ENCODE results near the gene GRID2IP.

GRID2IP gene

GRCh38 chr7:6495597-6496262 lies 55.5 kb downstream of the GRID2IP start:
- no peak overlapping the region for H3K4me3 Mint-ChIP-seq
- H3K36me3 Mint-ChIP-seq (ENCODE audit: low read depth), result no peaks in the 10 kb centered on the region
- no peak overlapping the region for H3K27ac Mint-ChIP-seq
- no peaks in the 10 kb centered on the region for H3K4me1 Mint-ChIP-seq
- ATAC-seq (no peak), DNase-seq (no peak)
- H3K27me3 Mint-ChIP-seq, result peaks cover 2% of the 10 kb centered on the region
- H3K9me3 Mint-ChIP-seq, result no peaks in the 10 kb centered on the region

DNA sequence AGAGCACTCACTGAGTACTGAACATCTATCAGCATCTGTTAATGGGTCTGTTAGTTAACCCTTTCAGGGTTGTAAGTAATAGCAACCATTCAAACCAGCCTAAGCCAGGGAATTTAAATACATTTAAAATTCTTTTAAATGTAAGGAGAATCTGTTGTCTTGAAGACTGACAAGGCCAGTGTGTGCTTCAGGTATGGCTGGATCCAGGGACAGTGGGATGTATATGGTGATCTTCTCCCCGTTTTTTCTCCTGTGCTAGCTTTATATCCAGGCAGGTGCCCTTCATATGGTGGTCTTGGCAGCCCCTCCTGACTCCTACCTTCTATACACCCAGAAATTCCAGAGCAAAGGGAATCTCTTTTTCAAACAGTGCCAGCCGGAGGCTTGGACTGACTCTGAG lies 56.9 kb downstream of the GRID2IP start:
- no peaks in the 10 kb centered on the region for H3K4me1 Mint-ChIP-seq
- no peaks in the 10 kb centered on the region for H3K9me3 Mint-ChIP-seq
- H3K27ac Mint-ChIP-seq, result no peak overlapping the region
- ATAC-seq (no peak), DNase-seq (no peak)
- peaks cover 2% of the 10 kb centered on the region for H3K27me3 Mint-ChIP-seq
- no peak overlapping the region for H3K4me3 Mint-ChIP-seq
- no peaks in the 10 kb centered on the region for H3K36me3 Mint-ChIP-seq (ENCODE audit: low read depth)

GRCh38 chr7:6491194-6491593 lies 60.1 kb downstream of the GRID2IP start:
- Mint-ChIP-seq H3K9me3 (no peaks in the 10 kb centered on the region), H3K36me3 (ENCODE audit: low read depth) (no peaks in the 10 kb centered on the region), H3K27ac (no peak overlapping the region), H3K4me1 (no peaks in the 10 kb centered on the region), H3K4me3 (no peak overlapping the region), H3K27me3 (peaks cover 2% of the 10 kb centered on the region)
- ATAC-seq (no peak), DNase-seq (no peak)

DNA sequence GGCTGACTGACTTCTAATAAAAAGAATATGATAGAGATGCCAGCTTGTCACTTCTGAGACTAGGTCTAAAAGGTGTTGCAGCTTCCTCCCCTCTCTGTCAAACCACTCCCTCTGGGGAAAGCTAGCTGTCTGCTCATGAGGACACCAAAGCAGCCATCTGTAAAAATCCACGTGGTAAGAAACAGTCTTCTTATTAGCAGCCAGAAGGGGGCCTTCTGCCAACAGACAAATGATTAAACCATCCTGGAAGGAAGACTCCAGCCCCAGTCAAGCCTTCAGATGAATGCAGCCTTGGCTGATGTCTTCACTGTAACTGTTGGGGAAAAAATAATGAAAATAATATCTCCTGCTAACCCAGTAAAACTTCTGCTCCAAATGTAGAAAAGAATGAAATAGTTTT lies 61.6 kb downstream of the GRID2IP start:
- DNase-seq (no peak), ATAC-seq (no peak)
- Mint-ChIP-seq H3K4me3 (no peak overlapping the region), H3K9me3 (no peaks in the 10 kb centered on the region), H3K27ac (no peak overlapping the region), H3K4me1 (peaks cover under 1% of the 10 kb centered on the region), H3K36me3 (ENCODE audit: low read depth) (no peaks in the 10 kb centered on the region), H3K27me3 (peaks cover 2% of the 10 kb centered on the region)

GRCh38 chr7:6487184-6487545 lies 64.1 kb downstream of the GRID2IP start:
- Mint-ChIP-seq H3K9me3 (no peaks in the 10 kb centered on the region), H3K4me3 (no peak overlapping the region), H3K27me3 (no peaks in the 10 kb centered on the region), H3K36me3 (ENCODE audit: low read depth) (peaks cover 9% of the 10 kb centered on the region), H3K27ac (no peak overlapping the region), H3K4me1 (peaks cover 13% of the 10 kb centered on the region)
- DNase-seq (no peak), ATAC-seq (no peak)

- H3K9me3 Mint-ChIP-seq, result no peaks in the 10 kb centered on the region
- H3K36me3 Mint-ChIP-seq (ENCODE audit: low read depth), result peaks cover 11% of the 10 kb centered on the region
- no peak overlapping the region for H3K27ac Mint-ChIP-seq
Observed at GRCh38 chr7:6486438-6487183, 64.7 kb downstream of the GRID2IP start.

GRCh38 chr7:6482743-6483119 lies 68.5 kb downstream of the GRID2IP start:
- DNase-seq (no peak), ATAC-seq (peak; percentile 3)
- Mint-ChIP-seq H3K4me3 (peak overlapping the region; percentile 93), H3K36me3 (ENCODE audit: low read depth) (peaks cover 30% of the 10 kb centered on the region), H3K4me1 (peaks cover 51% of the 10 kb centered on the region), H3K27ac (peak overlapping the region; percentile 93), H3K9me3 (no peaks in the 10 kb centered on the region), H3K27me3 (no peaks in the 10 kb centered on the region)

More at GRCh38 chr7:6486438-6487183, 64.7 kb downstream of the GRID2IP start:
- Mint-ChIP-seq H3K4me3 (no peak overlapping the region), H3K4me1 (peaks cover 16% of the 10 kb centered on the region), H3K27me3 (no peaks in the 10 kb centered on the region)
- DNase-seq (no peak), ATAC-seq (no peak)

- Mint-ChIP-seq H3K4me1 (peaks cover 55% of the 10 kb centered on the region), H3K27me3 (no peaks in the 10 kb centered on the region), H3K9me3 (no peaks in the 10 kb centered on the region), H3K36me3 (ENCODE audit: low read depth) (peaks cover 31% of the 10 kb centered on the region), H3K4me3 (peak overlapping the region; percentile 93), H3K27ac (peak overlapping the region; percentile 93)
- ATAC-seq, result no peak
- DNase-seq, result no peak
Observed at GRCh38 chr7:6482307-6482706, 69.0 kb downstream of the GRID2IP start.

GRCh38 chr7:6481445-6481844 lies 69.8 kb downstream of the GRID2IP start:
- ATAC-seq (no peak), DNase-seq (no peak)
- peaks cover 63% of the 10 kb centered on the region for H3K4me1 Mint-ChIP-seq
- peaks cover 34% of the 10 kb centered on the region for H3K36me3 Mint-ChIP-seq (ENCODE audit: low read depth)
- no peak overlapping the region for H3K27ac Mint-ChIP-seq
- no peaks in the 10 kb centered on the region for H3K27me3 Mint-ChIP-seq
- peak overlapping the region; percentile 42 for H3K4me3 Mint-ChIP-seq
- H3K9me3 Mint-ChIP-seq, result no peaks in the 10 kb centered on the region

DNA sequence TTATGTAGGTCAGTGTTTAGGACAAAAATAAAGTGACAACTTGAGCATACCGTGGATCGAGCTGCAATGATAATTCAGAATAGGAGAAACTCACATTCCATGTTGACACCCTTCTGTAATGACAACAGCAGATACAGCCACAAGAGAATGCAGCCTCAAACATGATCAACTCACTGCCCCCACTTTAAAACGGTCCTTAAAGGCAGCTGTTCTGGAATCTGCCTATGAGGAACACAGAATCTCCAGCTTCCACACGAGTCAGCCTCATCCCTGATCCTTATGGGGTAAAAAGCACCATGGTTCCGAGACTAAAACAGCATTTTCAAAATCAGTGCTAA lies 71.0 kb downstream of the GRID2IP start:
- ATAC-seq (no peak), DNase-seq (no peak)
- H3K4me1 Mint-ChIP-seq, result peaks cover 72% of the 10 kb centered on the region
- H3K9me3 Mint-ChIP-seq, result no peaks in the 10 kb centered on the region
- H3K4me3 Mint-ChIP-seq, result no peak overlapping the region
- H3K36me3 Mint-ChIP-seq (ENCODE audit: low read depth), result peaks cover 34% of the 10 kb centered on the region
- H3K27ac Mint-ChIP-seq, result no peak overlapping the region
- H3K27me3 Mint-ChIP-seq, result no peaks in the 10 kb centered on the region

- ATAC-seq (no peak), DNase-seq (no peak)
- Mint-ChIP-seq H3K27ac (peak overlapping the region; percentile 26), H3K36me3 (ENCODE audit: low read depth) (peaks cover 34% of the 10 kb centered on the region), H3K9me3 (no peaks in the 10 kb centered on the region), H3K27me3 (no peaks in the 10 kb centered on the region), H3K4me3 (no peak overlapping the region), H3K4me1 (peaks cover 66% of the 10 kb centered on the region)
Observed at GRCh38 chr7:6479067-6479466, 72.2 kb downstream of the GRID2IP start.

- ATAC-seq (no peak), DNase-seq (no peak)
- H3K27me3 Mint-ChIP-seq, result no peaks in the 10 kb centered on the region
- no peaks in the 10 kb centered on the region for H3K9me3 Mint-ChIP-seq
- no peak overlapping the region for H3K4me3 Mint-ChIP-seq
- H3K27ac Mint-ChIP-seq, result no peak overlapping the region
- H3K36me3 Mint-ChIP-seq (ENCODE audit: low read depth), result peaks cover 33% of the 10 kb centered on the region
- H3K4me1 Mint-ChIP-seq, result peaks cover 66% of the 10 kb centered on the region
Observed at GRCh38 chr7:6478186-6478585, 73.1 kb downstream of the GRID2IP start.

DNA sequence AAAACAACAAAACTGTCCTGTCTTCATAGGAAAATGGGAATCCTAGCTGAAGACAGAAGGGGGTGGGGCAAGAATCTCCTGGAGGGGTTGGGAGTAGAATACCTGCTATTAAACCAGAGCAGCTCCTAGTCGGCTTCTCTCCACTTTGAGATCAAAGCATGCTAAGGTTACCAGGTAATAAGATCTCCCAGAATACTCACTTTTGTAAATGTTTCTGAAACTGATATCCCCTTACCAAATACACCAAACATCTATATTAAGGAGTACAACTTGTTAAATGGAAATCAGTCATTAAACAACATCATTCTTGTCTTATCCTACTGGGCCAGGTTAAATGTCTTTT lies 74.0 kb downstream of the GRID2IP start:
- H3K36me3 Mint-ChIP-seq (ENCODE audit: low read depth), result peaks cover 26% of the 10 kb centered on the region
- DNase-seq, result no peak
- no peak overlapping the region for H3K27ac Mint-ChIP-seq
- H3K4me1 Mint-ChIP-seq, result peaks cover 60% of the 10 kb centered on the region
- H3K4me3 Mint-ChIP-seq, result no peak overlapping the region
- no peaks in the 10 kb centered on the region for H3K9me3 Mint-ChIP-seq
- ATAC-seq, result no peak
- no peaks in the 10 kb centered on the region for H3K27me3 Mint-ChIP-seq

- Mint-ChIP-seq H3K27ac (no peak overlapping the region), H3K9me3 (no peaks in the 10 kb centered on the region), H3K36me3 (ENCODE audit: low read depth) (peaks cover 24% of the 10 kb centered on the region), H3K27me3 (no peaks in the 10 kb centered on the region), H3K4me1 (peaks cover 57% of the 10 kb centered on the region), H3K4me3 (no peak overlapping the region)
- no peak for DNase-seq
- no peak for ATAC-seq
Observed at GRCh38 chr7:6476596-6477317, 74.5 kb downstream of the GRID2IP start.

Measured in activated naive CD8-positive, alpha-beta T cell treated with anti-CD3 and anti-CD28 coated beads, Interleukin-2, amount 50 U/mL, for 24 hours (primary cell).